Chondrocyte (in vitro differentiated cells): ENCODE results near the gene NDRG3. TPM values are rescaled to one million over a fixed set of nuclear protein-coding genes. Genes with fewer than 3 reads are reported as not detected.

Source experiments
- DNase-seq: peaks from one replicate; pipeline ENCODE4 v3.0.0; 2021; ENCODE audit warnings: mixed read lengths, low spot score
- H3K27ac Mint-ChIP-seq: one replicate; pipeline ENCODE4 v1.8.0; 2021; ENCODE audit warnings: mild to moderate bottlenecking, moderate library complexity, mixed read lengths; ENCODE audit not compliant: unreplicated experiment
- H3K27me3 Mint-ChIP-seq: 2 replicates; pipeline ENCODE4 v1.8.0; 2021; ENCODE audit warnings: low read depth, mixed read lengths
- H3K36me3 Mint-ChIP-seq: 2 replicates; pipeline ENCODE4 v1.8.0; 2021; ENCODE audit warnings: low read depth, mixed read lengths
- H3K4me1 Mint-ChIP-seq: 2 replicates; pipeline ENCODE4 v1.8.0; 2021; ENCODE audit warnings: low read depth, mild to moderate bottlenecking, mixed read lengths
- H3K4me3 Mint-ChIP-seq: one replicate; pipeline ENCODE4 v1.8.0; 2021; ENCODE audit warnings: mild to moderate bottlenecking, moderate library complexity, mixed read lengths; ENCODE audit not compliant: unreplicated experiment
- H3K9me3 Mint-ChIP-seq: 2 replicates; pipeline ENCODE4 v1.8.0; 2021; ENCODE audit warnings: low read depth, mixed read lengths
- total RNA-seq: library from RNA; stranded (reverse); gene quantifications from 3 replicates; pipeline ENCODE4 v1.2.1, GENCODE V29; 2021
- TF ChIP-seq, protein P1 (sequence below): fragments of 200-600 bp; sonication (generic); IDR thresholded peaks from 2 replicates; pipeline ENCODE4 v1.5.0; 2021; ENCODE audit warnings: antibody characterized with exemption, mild to moderate bottlenecking, moderate library complexity

The NDRG3 gene
- total RNA-seq, 1 donor from 2014 or later: 27.6 TPM

DNA sequence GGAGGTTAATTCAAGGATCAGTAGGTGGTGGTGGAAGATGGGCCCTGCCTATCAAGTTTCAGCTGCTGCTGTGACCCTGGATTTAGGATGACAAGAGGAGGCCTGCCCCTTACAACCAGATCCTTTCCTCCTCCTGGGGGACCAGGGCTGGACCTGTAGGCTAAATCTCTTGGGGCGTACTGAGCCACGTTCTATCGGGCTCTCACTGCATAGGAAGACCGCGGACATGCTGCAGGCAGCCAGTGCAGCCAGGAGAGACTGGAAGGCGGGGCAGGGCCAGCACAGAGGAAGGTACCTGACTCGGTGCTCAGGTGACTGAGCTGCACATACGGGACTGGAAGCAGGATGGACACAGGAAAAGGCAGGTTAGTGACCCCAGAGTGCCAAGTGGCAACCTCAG lies 91.4 kb downstream of the NDRG3 start:
- no peak overlapping the region for H3K27ac Mint-ChIP-seq
- no peaks in the 10 kb centered on the region for H3K27me3 Mint-ChIP-seq

DNA sequence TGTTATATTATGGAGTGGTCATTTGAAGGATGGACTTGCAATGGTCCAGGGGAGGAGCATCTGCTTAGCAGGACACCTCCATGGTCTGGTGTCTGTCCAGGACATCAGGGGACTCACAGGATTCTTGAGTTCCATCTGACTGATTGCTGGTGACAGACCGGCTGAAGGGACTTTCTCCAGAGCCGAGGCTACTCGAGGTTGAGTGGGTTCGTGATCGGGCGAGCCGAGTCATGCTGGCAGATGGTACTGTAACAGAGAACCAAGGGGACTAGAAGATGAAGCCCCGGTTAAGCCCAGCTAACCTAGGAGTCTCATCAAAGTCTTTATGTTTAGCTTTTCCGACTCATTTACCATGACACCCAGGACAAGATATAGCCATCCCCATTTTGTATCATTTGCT lies 92.4 kb downstream of the NDRG3 start:
- no peaks in the 10 kb centered on the region for H3K9me3 Mint-ChIP-seq
- H3K27me3 Mint-ChIP-seq: no peaks in the 10 kb centered on the region
- H3K4me3 Mint-ChIP-seq: no peak overlapping the region
- H3K4me1 Mint-ChIP-seq: no peaks in the 10 kb centered on the region
- DNase-seq: peak; percentile 62
- H3K36me3 Mint-ChIP-seq: peaks cover 18% of the 10 kb centered on the region
- TF ChIP-seq, protein P1, sequence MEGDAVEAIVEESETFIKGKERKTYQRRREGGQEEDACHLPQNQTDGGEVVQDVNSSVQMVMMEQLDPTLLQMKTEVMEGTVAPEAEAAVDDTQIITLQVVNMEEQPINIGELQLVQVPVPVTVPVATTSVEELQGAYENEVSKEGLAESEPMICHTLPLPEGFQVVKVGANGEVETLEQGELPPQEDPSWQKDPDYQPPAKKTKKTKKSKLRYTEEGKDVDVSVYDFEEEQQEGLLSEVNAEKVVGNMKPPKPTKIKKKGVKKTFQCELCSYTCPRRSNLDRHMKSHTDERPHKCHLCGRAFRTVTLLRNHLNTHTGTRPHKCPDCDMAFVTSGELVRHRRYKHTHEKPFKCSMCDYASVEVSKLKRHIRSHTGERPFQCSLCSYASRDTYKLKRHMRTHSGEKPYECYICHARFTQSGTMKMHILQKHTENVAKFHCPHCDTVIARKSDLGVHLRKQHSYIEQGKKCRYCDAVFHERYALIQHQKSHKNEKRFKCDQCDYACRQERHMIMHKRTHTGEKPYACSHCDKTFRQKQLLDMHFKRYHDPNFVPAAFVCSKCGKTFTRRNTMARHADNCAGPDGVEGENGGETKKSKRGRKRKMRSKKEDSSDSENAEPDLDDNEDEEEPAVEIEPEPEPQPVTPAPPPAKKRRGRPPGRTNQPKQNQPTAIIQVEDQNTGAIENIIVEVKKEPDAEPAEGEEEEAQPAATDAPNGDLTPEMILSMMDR: no peak
- H3K27ac Mint-ChIP-seq: no peak overlapping the region

More for the DNA sequence above, 91.4 kb downstream of the NDRG3 start:
- Mint-ChIP-seq H3K4me1 (no peaks in the 10 kb centered on the region), H3K36me3 (peaks cover 18% of the 10 kb centered on the region), H3K9me3 (no peaks in the 10 kb centered on the region), H3K4me3 (no peak overlapping the region)
- TF ChIP-seq, protein P1: no peak
- DNase-seq: peak; percentile 59

DNA sequence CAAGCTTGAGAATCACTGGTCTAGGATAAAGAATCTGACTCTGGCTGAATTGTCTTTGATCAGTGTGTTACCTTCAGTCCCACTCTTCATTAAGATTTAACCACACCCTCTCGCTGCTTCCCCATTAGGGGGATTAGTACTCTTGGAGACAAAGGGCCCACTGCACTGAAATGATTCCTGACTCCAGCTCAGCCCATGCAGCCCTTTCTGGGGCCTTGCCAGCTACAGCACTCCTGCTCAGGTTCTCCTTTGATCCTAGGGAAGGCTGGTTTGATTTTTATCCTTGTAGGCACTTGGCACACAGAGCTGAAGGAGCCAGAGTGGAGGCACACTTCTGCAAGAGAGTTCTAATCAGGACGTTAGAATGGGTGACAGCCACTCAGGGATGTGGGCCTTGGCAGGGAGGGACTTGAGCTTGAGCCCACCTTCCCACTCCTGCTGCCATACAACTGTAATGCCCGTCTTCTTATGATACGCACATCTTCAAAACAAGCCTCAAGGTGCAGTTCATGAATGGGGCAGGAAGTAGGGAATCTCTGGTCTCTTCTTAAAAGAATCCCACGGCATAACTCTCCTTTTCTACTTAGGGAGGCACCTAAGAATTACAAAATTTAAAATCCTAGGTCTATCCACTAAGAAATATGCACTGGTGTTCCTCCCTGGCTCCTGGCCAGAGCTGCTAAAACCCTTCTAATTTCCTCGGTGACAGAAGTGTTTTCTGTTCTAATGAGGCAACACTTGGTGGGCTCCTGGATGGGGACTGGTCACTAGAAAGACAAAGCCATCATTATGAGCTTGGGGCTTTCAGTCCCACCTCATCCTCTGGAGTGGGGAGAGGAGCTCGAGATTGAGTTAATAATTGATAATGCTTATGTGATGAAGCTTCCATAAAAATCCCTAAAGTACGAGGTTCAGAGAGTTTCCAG lies 98.4 kb downstream of the NDRG3 start:
- Mint-ChIP-seq H3K9me3 (no peaks in the 10 kb centered on the region), H3K27me3 (no peaks in the 10 kb centered on the region), H3K4me3 (no peak overlapping the region), H3K27ac (peak overlapping the region; percentile 3), H3K4me1 (no peaks in the 10 kb centered on the region), H3K36me3 (peaks cover 4% of the 10 kb centered on the region)
- DNase-seq: no peak
- TF ChIP-seq, protein P1: no peak

DNA sequence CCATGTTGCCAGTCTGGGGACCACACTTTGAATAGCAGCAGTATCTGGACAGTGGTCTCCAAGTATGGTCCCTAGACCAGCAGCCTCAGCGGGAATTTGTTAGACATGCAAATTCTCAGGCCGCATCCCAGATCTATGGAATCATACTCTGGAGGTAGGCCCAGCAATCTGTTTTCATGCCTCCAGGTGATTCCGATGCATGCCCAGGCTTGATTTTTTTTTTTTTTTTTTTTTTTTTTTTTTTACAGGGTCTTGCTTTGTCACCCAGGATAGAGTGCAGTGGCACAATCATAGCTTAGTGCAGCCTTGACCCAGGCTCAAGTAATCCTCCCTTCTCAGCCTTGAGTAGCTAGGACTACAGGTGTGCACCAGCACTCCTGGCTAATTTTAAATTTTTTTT lies 99.2 kb downstream of the NDRG3 start:
- peaks cover 2% of the 10 kb centered on the region for H3K36me3 Mint-ChIP-seq
- TF ChIP-seq, protein P1: no peak
- DNase-seq: no peak
- H3K4me3 Mint-ChIP-seq: no peak overlapping the region
- no peaks in the 10 kb centered on the region for H3K9me3 Mint-ChIP-seq
- H3K27ac Mint-ChIP-seq: no peak overlapping the region
- H3K4me1 Mint-ChIP-seq: no peaks in the 10 kb centered on the region
- H3K27me3 Mint-ChIP-seq: no peaks in the 10 kb centered on the region

DNA sequence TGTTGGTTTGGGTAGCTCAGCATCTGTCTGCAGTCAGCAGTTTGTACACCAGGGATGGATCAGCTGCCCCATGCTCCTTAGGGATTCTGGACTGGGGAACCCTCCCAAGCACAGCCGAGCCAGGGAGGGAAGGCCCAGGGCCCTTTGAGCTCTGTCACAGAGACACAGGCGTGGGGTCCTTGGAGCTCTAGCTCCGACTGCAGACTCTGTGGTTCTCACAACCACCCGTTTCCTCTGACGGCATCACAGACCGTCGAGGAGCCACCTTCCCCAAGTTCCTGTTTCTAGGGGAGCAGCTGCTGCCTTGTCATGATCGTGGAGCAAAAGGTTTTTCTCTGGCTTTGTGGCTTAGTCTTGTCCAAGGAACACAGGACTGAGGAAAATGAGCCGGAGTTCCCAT lies 99.9 kb downstream of the NDRG3 start, which contains the start of gene SLA2:
Gene SLA2 (minus strand): TSS at position 199 of the 400 bp plus-strand sequence. CDS start 4,861 bp downstream, outside the sequence.
- no peaks in the 10 kb centered on the region for H3K4me1 Mint-ChIP-seq
- no peak for DNase-seq
- no peaks in the 10 kb centered on the region for H3K9me3 Mint-ChIP-seq
- no peak within 1 kb of the TSS for H3K27ac Mint-ChIP-seq
- TF ChIP-seq, protein P1: no peak
- no peak within 1 kb of the TSS for H3K4me3 Mint-ChIP-seq
- no peaks in the 10 kb centered on the region for H3K27me3 Mint-ChIP-seq
- no peaks in the 10 kb centered on the region for H3K36me3 Mint-ChIP-seq
